Astrocyte of the spinal cord (primary cell): ENCODE data around the gene ITCH.

Experiments
- DNase-seq: peaks from one replicate; pipeline ENCODE4 v3.0.0; 2011; ENCODE audit warnings: low read depth, low spot score
- H3K4me3 ChIP-seq: 2 replicates; pipeline ENCODE4 v1.5.1; 2011; ENCODE audit warnings: low read depth, mild to moderate bottlenecking, low read length, moderate library complexity
- in situ Hi-C: cut with HindIII; loops from 2 replicates; pipeline ENCODE4 v1.10.0; 2017; ENCODE audit warnings: low sequenced_read_pairs
- TF ChIP-seq, protein P1 (sequence below): IDR thresholded peaks from 2 replicates; pipeline ENCODE4 v1.5.1; 2012; ENCODE audit warnings: low read depth, mild to moderate bottlenecking, low read length, inconsistent platforms

ITCH gene

DNA sequence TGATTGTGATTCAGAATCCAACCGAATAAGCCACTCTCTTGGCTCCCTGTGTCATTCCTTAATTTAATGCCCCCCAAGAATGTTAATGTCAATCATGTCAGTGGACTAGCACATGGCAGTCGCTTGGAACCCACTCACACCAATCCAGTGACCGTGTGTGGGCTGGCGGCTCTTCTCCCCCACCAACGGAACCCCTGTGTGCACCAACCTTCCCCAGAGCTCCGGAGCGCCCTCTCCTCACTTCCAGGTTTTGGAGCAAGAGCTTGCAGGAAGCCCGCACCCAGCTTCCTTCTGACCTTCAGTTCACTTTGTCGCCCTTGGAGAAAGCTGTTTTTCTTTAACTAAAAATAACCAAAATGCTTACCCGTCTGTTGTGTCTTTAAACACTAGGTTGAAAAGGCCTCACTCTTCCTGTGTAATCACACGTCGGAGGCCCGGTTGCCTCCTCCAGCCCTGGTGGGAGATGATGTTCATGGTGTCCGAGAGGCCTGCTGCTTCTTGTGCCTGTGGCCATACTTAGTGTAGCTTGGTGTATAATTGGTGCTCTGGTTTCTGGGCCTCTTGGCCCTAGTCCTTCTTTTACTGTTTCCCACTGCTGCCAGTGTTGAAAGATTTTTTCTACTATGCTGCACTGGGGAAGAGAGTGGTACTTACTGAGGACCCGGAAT, 177.7 kb downstream of the ITCH start:
- TF ChIP-seq, protein P1, sequence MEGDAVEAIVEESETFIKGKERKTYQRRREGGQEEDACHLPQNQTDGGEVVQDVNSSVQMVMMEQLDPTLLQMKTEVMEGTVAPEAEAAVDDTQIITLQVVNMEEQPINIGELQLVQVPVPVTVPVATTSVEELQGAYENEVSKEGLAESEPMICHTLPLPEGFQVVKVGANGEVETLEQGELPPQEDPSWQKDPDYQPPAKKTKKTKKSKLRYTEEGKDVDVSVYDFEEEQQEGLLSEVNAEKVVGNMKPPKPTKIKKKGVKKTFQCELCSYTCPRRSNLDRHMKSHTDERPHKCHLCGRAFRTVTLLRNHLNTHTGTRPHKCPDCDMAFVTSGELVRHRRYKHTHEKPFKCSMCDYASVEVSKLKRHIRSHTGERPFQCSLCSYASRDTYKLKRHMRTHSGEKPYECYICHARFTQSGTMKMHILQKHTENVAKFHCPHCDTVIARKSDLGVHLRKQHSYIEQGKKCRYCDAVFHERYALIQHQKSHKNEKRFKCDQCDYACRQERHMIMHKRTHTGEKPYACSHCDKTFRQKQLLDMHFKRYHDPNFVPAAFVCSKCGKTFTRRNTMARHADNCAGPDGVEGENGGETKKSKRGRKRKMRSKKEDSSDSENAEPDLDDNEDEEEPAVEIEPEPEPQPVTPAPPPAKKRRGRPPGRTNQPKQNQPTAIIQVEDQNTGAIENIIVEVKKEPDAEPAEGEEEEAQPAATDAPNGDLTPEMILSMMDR: no peak
- no peak overlapping the region for H3K4me3 ChIP-seq
- in situ Hi-C loops: no loop called here
- DNase-seq: no peak

DNA sequence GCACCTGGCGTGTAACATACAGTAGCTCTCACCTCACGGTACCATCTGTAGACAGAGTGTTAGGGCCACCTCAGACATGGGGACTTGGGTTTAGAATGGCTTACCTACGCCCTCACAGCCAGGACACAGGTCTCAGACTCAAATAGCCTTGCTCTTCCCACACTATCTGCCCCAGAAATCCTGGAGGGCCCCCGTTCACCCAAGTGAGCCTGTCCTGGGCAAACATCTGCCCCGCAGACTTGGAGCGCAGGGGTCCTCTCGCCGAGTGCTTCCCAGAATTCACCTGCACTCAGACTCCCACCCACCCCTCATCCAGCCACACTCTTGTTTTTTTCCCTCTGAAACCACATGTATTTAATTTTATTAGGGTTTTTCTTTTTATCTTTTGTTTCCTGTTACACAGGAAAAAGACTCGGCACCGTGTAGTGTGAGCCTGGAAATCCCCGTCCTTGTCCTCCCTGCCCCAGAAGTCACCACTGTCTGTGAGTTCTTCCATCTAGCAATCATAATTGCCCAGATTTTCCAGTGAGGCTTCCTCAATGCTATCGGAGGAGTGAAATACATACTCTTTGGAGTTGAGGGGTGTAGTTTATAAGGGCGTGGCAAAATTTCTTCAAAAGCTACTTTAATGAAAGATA, 178.3 kb downstream of the ITCH start:
- no peak for DNase-seq
- in situ Hi-C loops: no loop called here
- TF ChIP-seq, protein P1: no peak
- H3K4me3 ChIP-seq: no peak overlapping the region

DNA sequence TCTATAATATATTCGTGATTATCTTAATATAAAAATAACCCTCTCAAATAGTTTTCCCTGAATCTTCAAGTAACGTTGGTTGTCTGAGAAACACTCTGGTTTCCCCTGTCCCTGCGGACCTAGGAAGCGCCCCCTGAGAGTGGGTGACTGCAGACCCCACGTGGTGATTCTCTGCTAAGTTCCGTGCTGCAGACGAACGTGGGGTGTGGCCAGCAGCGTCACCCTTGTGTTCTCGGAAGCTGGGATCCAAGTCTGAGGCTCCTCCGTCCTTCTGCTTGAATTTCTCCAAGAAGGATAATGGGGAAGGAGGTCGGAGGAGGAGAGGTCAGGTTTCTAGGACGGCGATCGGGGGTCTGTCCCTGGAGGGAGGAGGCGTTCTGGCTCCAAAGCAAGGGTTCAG, 178.8 kb downstream of the ITCH start:
- TF ChIP-seq, protein P1: no peak
- no peak for DNase-seq
- no peak overlapping the region for H3K4me3 ChIP-seq
- in situ Hi-C loops: no loop called here

DNA sequence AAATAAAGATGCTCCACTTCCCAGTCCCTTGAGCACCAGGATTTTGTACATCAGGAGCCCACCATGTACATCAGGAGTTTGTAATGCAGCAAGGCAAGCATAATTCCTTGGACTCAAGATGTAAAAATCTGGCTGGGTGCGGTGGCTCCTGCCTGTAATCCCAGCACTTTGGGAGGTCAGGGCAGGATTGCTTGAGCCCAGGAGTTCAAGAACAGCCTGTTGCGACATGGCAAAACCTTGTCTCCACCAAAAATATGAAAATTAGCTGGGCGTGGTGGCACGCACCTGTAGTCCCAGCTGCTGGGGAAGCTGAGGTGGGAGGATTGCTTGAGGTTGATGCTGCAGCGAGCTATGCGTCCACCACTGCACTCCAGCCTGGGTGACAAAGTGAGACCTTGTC, 179.4 kb downstream of the ITCH start:
- TF ChIP-seq, protein P1: no peak
- no peak for DNase-seq
- no peak overlapping the region for H3K4me3 ChIP-seq
- in situ Hi-C loops: no loop called here

DNA sequence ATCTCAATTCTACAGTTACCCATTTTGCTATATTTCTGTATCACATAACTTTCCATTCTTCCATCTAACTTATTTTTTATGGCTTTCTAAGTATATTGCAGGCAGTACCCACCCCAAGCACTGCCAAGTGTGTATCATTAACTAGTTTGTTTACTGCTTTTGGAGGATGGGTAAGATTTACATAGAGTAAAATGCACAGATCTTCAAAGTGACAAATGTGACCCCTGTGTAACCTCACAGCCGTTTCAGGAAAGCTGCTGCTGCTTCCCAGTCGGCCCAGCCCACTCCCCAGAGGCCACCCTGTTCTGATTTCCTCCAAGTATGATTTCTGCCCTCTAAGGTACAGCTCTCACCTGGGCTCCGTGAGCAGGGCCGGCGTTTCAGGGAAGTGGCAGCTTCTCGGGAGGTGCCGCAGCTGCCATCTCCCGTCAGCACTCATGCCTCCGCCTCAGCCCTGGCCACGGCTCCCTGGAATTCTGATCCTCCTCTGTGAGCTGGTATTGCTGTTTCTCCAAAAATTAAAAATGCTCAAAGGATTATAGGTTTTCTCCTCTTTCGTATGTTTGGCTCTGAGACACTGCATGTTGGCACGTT, 180.5 kb downstream of the ITCH start:
- no peak overlapping the region for H3K4me3 ChIP-seq
- no peak for DNase-seq
- in situ Hi-C loops: no loop called here
- TF ChIP-seq, protein P1: no peak

DNA sequence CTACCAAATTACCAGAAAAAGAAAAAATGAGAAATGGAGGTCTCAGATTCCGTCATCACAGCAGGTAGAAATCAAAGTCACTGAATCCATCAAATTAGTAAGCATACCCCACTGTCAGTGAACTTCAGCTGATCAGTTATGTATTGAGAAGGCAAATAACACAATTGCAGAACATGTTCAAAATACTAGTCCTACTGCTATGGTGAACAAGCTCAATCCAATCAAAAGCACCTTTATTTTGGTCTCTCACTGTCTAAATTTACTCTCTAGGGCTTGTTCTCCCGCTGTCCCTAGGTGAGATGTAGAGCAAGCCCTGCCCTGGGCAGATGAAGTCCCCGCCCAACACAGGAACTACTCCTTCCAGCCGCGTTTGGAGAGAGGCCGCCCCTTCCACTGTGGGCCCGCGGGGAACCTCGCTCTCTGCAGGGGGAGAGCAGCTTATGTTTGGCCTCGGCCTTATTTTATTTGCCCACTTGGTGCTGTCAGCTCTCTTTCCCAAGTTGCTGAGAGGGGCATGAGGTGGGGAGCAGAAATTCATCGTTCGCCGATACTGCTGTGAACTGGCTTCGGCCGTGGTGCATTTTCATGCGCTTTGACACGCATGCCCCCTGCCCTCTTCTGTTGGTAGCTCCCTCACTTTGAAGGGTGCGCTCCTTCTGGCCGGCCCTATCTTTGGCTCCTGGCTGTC, 181.2 kb downstream of the ITCH start:
- H3K4me3 ChIP-seq: no peak overlapping the region
- in situ Hi-C loops: no loop called here
- no peak for DNase-seq
- TF ChIP-seq, protein P1: no peak
